PC-3 (cell line): ENCODE data around the gene NANOS3. TPM values are rescaled to one million over a fixed set of nuclear protein-coding genes. Genes with fewer than 3 reads are reported as not detected.

Experiments used
- ATAC-seq: fragments of 200-7000 bp; cut with Tn5 transposase; 2 replicates; pipeline ENCODE4 v1.9.1; 2020; ENCODE audit warnings: mild to moderate bottlenecking, moderate library complexity
- BruUV-seq: library from RNA; stranded (reverse); fragments of 400-500 nt; replicated peaks from 2 replicates; lab custom pipeline; 2021; lab: Mats Ljungman, UMichigan
- CTCF ChIA-PET: fragments of 300-600 bp; sonication (Branson Sonifier 250); formaldehyde crosslinking; loops from one replicate; lab custom pipeline; 2022; ENCODE audit warnings: antibody characterized with exemption; lab: Charles Lee
- POLR2A ChIA-PET: fragments of 300-600 bp; sonication (Branson Sonifier 250); formaldehyde crosslinking; loops from one replicate; lab custom pipeline; 2022; ENCODE audit warnings: antibody characterized with exemption; ENCODE audit not compliant: unreplicated experiment; lab: Charles Lee
- DNase-seq: peaks from one replicate; pipeline ENCODE4 v3.0.0-alpha.2; 2015
- H2AFZ ChIP-seq: fragments of 300-600 bp; sonication (generic); 2 replicates; pipeline ENCODE4 v1.6.0; 2016; ENCODE audit warnings: antibody characterized with exemption, low read length
- H3F3A ChIP-seq: fragments of 300-600 bp; sonication (generic); one replicate; pipeline ENCODE4 v1.6.0; 2017; ENCODE audit warnings: antibody characterized with exemption, low read length, control low read depth, mild to moderate bottlenecking; ENCODE audit not compliant: unreplicated experiment
- H3K27ac ChIP-seq: fragments of 300-600 bp; sonication (generic); 2 replicates; pipeline ENCODE4 v1.5.1; 2016; ENCODE audit warnings: mild to moderate bottlenecking, low read length
- H3K27me3 ChIP-seq: fragments of 300-600 bp; sonication (generic); 2 replicates; pipeline ENCODE4 v1.6.1; 2016; ENCODE audit warnings: low read length, mixed read lengths
- H3K36me3 ChIP-seq: fragments of 300-600 bp; sonication (generic); 2 replicates; pipeline ENCODE4 v1.6.1; 2016; ENCODE audit warnings: low read depth, mixed run types, low read length, mixed read lengths
- H3K4me1 ChIP-seq: fragments of 300-600 bp; sonication (generic); 2 replicates; pipeline ENCODE4 v1.5.1; 2016; ENCODE audit warnings: low read length; ENCODE audit not compliant: insufficient read depth
- H3K4me2 ChIP-seq: fragments of 300-600 bp; sonication (generic); 2 replicates; pipeline ENCODE4 v1.6.0; 2016; ENCODE audit warnings: low read length
- H3K4me3 ChIP-seq: fragments of 300-600 bp; sonication (generic); 2 replicates; pipeline ENCODE4 v1.5.1; 2016; ENCODE audit warnings: mild to moderate bottlenecking, low read length, mixed read lengths
- H3K79me2 ChIP-seq: fragments of 300-600 bp; sonication (generic); 2 replicates; pipeline ENCODE4 v1.6.1; 2017; ENCODE audit warnings: low read length, mixed read lengths
- H3K9ac ChIP-seq: fragments of 300-600 bp; sonication (generic); 2 replicates; pipeline ENCODE4 v1.6.0; 2016; ENCODE audit warnings: mild to moderate bottlenecking, low read length
- H3K9me2 ChIP-seq: fragments of 300-600 bp; sonication (generic); replicated peaks from 2 replicates; pipeline ENCODE4 v1.6.1; 2016; ENCODE audit warnings: mixed run types, low read length, mixed read lengths
- H3K9me3 ChIP-seq: fragments of 300-600 bp; sonication (generic); 2 replicates; pipeline ENCODE4 v1.6.1; 2016; ENCODE audit warnings: low read length, mixed read lengths
- H4K20me1 ChIP-seq: fragments of 300-600 bp; sonication (generic); 2 replicates; pipeline ENCODE4 v1.6.1; 2016; ENCODE audit warnings: low read length, mixed read lengths
- CTCF ChIP-seq: fragments of 300-600 bp; sonication (generic); conservative IDR thresholded peaks from 2 replicates; pipeline ENCODE4 v1.5.1; 2017; ENCODE audit warnings: antibody characterized with exemption, low read depth, mild to moderate bottlenecking, low read length
- EZH2 ChIP-seq: fragments of 300-600 bp; sonication (generic); IDR thresholded peaks from one replicate; pipeline ENCODE4 v1.6.1; 2017; ENCODE audit warnings: antibody characterized with exemption, mild to moderate bottlenecking, low read length; ENCODE audit not compliant: unreplicated experiment
- EZH2phosphoT487 ChIP-seq: fragments of 300-600 bp; sonication (generic); IDR thresholded peaks from 2 replicates; pipeline ENCODE4 v1.6.1; 2018; ENCODE audit warnings: mild to moderate bottlenecking, antibody characterized with exemption, low read length, borderline replicate concordance
- intact Hi-C: fragments of 100-400 bp; cut with micrococcal nuclease; formaldehyde crosslinking; loops from 2 replicates; pipeline ENCODE4 v1.9.0; 2023
- total RNA-seq: library from RNA; depleted of rRNA; stranded (reverse); fragments of >200 nt; gene quantifications from 2 replicates; pipeline ENCODE4 v1.2.3, GENCODE V29; 2014

NANOS3 gene
- total RNA-seq, 1 experiment from 2014 or later = 1.7 TPM

DNA sequence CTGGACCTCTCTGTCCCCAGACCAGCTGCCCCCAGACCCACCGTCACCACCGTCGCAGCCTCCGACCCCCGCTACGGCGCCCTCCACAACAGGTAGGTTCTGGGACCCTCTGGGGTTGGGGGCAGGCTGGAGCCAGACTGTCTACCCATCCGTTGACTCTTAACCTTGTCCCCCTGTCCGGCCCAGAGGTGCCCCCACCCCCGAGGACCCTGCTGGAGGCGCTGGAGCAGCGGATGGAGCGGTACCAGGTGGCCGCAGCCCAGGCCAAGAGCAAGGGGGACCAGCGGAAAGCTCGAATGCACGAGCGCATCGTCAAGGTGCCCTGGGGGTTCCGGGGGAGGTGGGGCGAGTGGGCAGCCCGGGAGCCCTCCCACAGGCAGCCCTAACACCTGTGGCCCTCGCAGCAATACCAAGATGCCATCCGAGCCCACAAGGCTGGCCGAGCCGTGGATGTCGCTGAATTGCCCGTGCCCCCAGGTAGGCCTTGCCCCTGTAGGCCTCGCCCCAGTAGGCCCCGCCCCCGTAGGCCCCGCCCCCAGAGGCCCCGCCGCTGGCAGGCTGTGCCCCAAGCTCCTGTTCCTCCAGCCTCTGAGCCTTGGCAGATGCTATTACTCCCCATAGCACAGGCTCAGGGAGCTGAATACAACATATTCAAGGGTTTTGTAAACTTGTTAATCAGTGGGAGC is 41.9 kb downstream of the NANOS3 start:
- no peak overlapping the region for H3K9ac ChIP-seq
- POLR2A ChIA-PET = interaction anchor here (0.5 kb wide), 1 partner anchor 17 kb away, joined by 4 read pairs; no protein-coding TSS in a partner anchor
- intact Hi-C loops = no loop called here
- peaks cover 58% of the 10 kb centered on the region for H3K36me3 ChIP-seq
- DNase-seq (no peak), ATAC-seq (no peak)
- no peaks in the 10 kb centered on the region for H4K20me1 ChIP-seq
- no peaks in the 10 kb centered on the region for H3K79me2 ChIP-seq
- H3F3A ChIP-seq = no peaks in the 10 kb centered on the region
- H3K4me1 ChIP-seq = no peaks in the 10 kb centered on the region
- TF ChIP-seq EZH2phosphoT487 (no peak), CTCF (no peak), EZH2 (no peak)
- CTCF ChIA-PET = no interaction called here
- no peak overlapping the region for H2AFZ ChIP-seq
- H3K4me2 ChIP-seq = no peak overlapping the region
- H3K9me3 ChIP-seq = no peaks in the 10 kb centered on the region
- H3K27me3 ChIP-seq = no peaks in the 10 kb centered on the region
- H3K27ac ChIP-seq = no peak overlapping the region
- no peaks in the 10 kb centered on the region for H3K9me2 ChIP-seq
- H3K4me3 ChIP-seq = no peak overlapping the region
- no TSS peak for BruUV-seq

GRCh38 chr19:13920524-13920923 is 43.6 kb downstream of the NANOS3 start:
- no TSS peak for BruUV-seq
- H3K36me3 ChIP-seq = peaks cover 55% of the 10 kb centered on the region
- no peaks in the 10 kb centered on the region for H4K20me1 ChIP-seq
- H3K9ac ChIP-seq = no peak overlapping the region
- no peaks in the 10 kb centered on the region for H3K4me1 ChIP-seq
- no peak for DNase-seq
- H3K9me3 ChIP-seq = no peaks in the 10 kb centered on the region
- H3K4me3 ChIP-seq = no peak overlapping the region
- H3K79me2 ChIP-seq = no peaks in the 10 kb centered on the region
- ATAC-seq = no peak
- intact Hi-C loops = no loop called here
- POLR2A ChIA-PET = no interaction called here
- H3F3A ChIP-seq = no peaks in the 10 kb centered on the region
- H3K9me2 ChIP-seq = no peaks in the 10 kb centered on the region
- no peaks in the 10 kb centered on the region for H3K27me3 ChIP-seq
- CTCF ChIA-PET = no interaction called here
- TF ChIP-seq EZH2 (no peak), EZH2phosphoT487 (no peak), CTCF (no peak)
- no peak overlapping the region for H2AFZ ChIP-seq
- H3K4me2 ChIP-seq = no peak overlapping the region
- no peak overlapping the region for H3K27ac ChIP-seq
